Colonic mucosa (tissue), 4 donors: ENCODE data around the gene RTP1. TPM values are rescaled to one million over a fixed set of nuclear protein-coding genes. Genes with fewer than 3 reads are reported as not detected.

ENCODE experiments used
- DNase-seq: peaks from one replicate; pipeline ENCODE4 v3.0.0-alpha.2; 2020
- H3K27ac ChIP-seq: fragments of 200-600 bp; one replicate; pipeline ENCODE4 v1.8.0; 2021
- H3K27me3 ChIP-seq: fragments of 200-600 bp; one replicate; pipeline ENCODE4 v1.8.0; 2021
- H3K36me3 ChIP-seq: fragments of 200-600 bp; one replicate; pipeline ENCODE4 v1.8.0; 2021
- H3K4me1 ChIP-seq: fragments of 200-600 bp; one replicate; pipeline ENCODE4 v1.8.0; 2021; ENCODE audit warnings: mild to moderate bottlenecking
- H3K4me3 ChIP-seq: fragments of 200-600 bp; one replicate; pipeline ENCODE4 v1.8.0; 2021
- H3K9ac ChIP-seq, 2 donors: one replicate each; pipeline ENCODE4 v1.7.0; 2013; ENCODE audit warnings: control low read depth in 2 of 2, low read depth in 2 of 2, low read length in 2 of 2
- H3K9me3 ChIP-seq: fragments of 200-600 bp; one replicate; pipeline ENCODE4 v1.8.0; 2021
- intact Hi-C: fragments of 100-400 bp; cut with DNase I; formaldehyde crosslinking; loops from one replicate; pipeline ENCODE4 v1.14.1; 2022
- total RNA-seq, 2 donors: library from RNA; stranded (reverse); fragmentation: NEBNext Ultra II Directional in 1 of 2; extraction: Animal tissue kit (Norgen Biotek cat#: 25700) in 1 of 2; gene quantifications; one replicate each; pipeline ENCODE4 v1.2.1, GENCODE V29; 2021
- TF ChIP-seq, protein P1 (sequence below): fragments of 200-600 bp; IDR thresholded peaks from one replicate; pipeline ENCODE4 v1.8.0; 2022; ENCODE audit warnings: antibody characterized with exemption, mild to moderate bottlenecking
- donor health status: healthy.
- donor health status: DM: no; HTN: no; CAD: no.
- donor health status: DM: no; HTN: no; CAD: no.

RTP1 gene
- total RNA-seq, 2 donors from 2014 or later = not detected

DNA sequence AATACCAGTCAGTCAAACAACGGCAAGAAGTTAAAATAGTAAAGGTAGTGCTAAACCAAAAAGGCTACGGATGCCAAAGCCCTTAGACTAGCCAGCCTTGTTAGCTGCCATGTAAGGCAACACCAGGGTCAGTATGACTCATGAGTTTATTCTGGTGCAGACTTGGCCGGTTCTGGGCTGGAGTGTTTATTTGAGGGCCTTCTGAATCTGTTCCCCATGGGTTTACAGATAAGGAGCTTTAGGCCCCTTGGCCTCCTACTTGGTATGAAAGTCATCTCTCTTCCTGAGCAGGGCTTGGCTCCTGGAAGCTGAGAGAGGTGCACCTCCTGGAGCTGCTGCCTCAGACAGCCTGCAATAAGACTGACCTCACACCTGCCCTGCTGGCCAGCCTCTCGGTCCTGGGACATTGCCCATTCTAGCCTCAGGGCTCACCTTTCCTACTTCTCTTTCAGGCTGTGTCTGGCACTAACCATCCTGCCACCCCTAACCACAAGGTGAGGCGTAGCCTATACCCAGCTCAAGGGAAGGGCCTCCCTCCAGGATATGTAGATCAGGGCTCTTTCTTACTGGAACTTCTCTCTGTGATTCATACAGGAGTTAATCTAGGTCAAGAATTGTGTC, 10.4 kb upstream of the RTP1 start:
- Histone ChIP-seq H3K27ac (peak overlapping the region; percentile 33), H3K9ac (no peak overlapping the region), H3K36me3 (no peaks in the 10 kb centered on the region), H3K4me3 (no peak overlapping the region), H3K27me3 (no peaks in the 10 kb centered on the region), H3K4me1 (no peaks in the 10 kb centered on the region), H3K9me3 (no peaks in the 10 kb centered on the region)
- DNase-seq = peak; percentile 22
- TF ChIP-seq, protein P1, sequence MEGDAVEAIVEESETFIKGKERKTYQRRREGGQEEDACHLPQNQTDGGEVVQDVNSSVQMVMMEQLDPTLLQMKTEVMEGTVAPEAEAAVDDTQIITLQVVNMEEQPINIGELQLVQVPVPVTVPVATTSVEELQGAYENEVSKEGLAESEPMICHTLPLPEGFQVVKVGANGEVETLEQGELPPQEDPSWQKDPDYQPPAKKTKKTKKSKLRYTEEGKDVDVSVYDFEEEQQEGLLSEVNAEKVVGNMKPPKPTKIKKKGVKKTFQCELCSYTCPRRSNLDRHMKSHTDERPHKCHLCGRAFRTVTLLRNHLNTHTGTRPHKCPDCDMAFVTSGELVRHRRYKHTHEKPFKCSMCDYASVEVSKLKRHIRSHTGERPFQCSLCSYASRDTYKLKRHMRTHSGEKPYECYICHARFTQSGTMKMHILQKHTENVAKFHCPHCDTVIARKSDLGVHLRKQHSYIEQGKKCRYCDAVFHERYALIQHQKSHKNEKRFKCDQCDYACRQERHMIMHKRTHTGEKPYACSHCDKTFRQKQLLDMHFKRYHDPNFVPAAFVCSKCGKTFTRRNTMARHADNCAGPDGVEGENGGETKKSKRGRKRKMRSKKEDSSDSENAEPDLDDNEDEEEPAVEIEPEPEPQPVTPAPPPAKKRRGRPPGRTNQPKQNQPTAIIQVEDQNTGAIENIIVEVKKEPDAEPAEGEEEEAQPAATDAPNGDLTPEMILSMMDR = no peak
- intact Hi-C loops = no loop called here

GRCh38 chr3:187188931-187189330, 8.4 kb upstream of the RTP1 start:
- no peaks in the 10 kb centered on the region for H3K36me3 ChIP-seq
- TF ChIP-seq, protein P1 = no peak
- H3K27ac ChIP-seq = no peak overlapping the region
- DNase-seq = no peak
- intact Hi-C loops = no loop called here
- no peaks in the 10 kb centered on the region for H3K4me1 ChIP-seq
- no peak overlapping the region for H3K4me3 ChIP-seq
- H3K9ac ChIP-seq = no peak overlapping the region
- H3K27me3 ChIP-seq = no peaks in the 10 kb centered on the region
- H3K9me3 ChIP-seq = no peaks in the 10 kb centered on the region

DNA sequence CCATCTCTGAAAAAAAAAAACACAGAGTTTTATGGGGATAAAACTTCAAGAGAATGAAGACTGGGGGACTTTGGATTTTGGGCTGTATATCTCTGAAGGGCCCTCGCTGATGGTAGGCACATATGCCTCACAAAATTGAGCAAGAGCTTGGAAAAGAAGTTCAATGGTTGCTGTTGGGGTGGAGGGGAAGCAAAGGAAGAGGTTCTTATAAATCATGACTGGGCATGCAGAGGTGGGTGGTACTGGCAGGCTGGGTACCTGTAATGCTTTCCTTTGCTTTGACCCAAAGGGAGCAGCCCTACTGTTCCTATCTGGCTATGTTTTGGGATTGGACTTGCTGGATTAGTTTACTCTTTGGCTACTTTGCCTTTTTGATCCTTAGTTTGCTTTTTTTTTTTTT, 6.0 kb upstream of the RTP1 start:
- H3K27me3 ChIP-seq = no peaks in the 10 kb centered on the region
- no peaks in the 10 kb centered on the region for H3K9me3 ChIP-seq
- no peak overlapping the region for H3K4me3 ChIP-seq
- H3K27ac ChIP-seq = no peak overlapping the region
- intact Hi-C loops = no loop called here
- H3K9ac ChIP-seq = no peak overlapping the region
- no peaks in the 10 kb centered on the region for H3K36me3 ChIP-seq
- TF ChIP-seq, protein P1 = no peak
- no peak for DNase-seq
- no peaks in the 10 kb centered on the region for H3K4me1 ChIP-seq

DNA sequence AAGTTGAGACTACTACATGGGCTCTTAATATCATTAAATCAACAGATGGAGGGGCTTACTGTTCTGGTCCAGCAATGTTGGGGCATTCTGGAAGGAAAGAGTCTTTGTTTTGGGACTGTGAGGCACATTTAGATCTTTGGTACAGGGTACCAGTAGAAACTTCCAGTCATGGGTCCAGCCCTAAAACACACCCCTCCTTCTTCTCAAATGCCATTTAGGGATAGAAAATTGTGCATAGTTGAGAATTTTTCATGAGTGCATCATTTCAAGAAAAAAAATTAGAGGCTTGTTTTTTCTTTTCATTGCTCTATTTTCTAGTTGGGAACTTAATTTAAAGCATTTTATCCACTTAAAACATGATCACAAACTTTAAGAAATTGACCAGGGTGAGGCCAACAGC, 4.1 kb upstream of the RTP1 start:
- no peak for DNase-seq
- TF ChIP-seq, protein P1 = no peak
- Histone ChIP-seq H3K9me3 (no peaks in the 10 kb centered on the region), H3K4me3 (no peak overlapping the region), H3K27ac (no peak overlapping the region), H3K9ac (no peak overlapping the region), H3K27me3 (no peaks in the 10 kb centered on the region), H3K4me1 (no peaks in the 10 kb centered on the region), H3K36me3 (no peaks in the 10 kb centered on the region)
- intact Hi-C loops = no loop called here

DNA sequence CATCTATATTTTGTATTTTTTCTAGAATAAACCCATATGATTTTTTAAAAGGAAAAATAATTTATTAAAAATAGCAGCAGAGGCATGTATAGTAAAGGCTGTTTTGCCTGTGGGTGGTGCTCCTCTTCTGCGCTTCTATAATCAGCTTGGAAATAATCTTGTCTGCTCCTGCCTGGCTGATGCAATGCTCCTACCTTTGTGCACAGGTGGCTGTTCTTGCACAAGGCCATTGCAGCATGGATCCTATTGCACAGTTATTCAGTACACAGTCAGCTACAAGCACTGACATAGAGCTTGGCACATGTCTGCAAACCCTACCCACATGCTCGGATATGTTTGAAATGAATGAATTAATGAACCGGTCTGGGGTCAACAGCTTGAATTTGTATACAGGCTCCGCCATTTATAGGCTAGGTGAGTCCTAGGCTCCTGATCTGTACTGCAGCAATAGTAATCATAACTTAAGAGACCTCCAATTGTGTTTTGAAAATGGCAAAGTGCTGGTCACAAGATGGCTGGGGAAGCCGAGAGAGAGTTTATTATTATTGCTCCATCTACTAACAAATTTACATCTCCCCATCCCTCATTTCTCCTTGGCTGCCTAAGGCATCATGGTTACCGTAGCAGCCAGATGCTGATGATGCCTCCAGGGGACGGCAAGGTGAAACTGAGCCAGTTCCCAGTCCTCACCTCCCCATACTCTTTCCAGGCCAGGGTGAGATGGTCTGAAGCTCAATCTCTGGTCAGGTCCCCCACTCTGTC, 532 bp upstream of the RTP1 start:
- no peak for DNase-seq
- TF ChIP-seq, protein P1 = no peak
- Histone ChIP-seq H3K9ac (no peak overlapping the region), H3K9me3 (no peaks in the 10 kb centered on the region), H3K27me3 (no peaks in the 10 kb centered on the region), H3K4me3 (no peak overlapping the region), H3K36me3 (no peaks in the 10 kb centered on the region), H3K27ac (no peak overlapping the region), H3K4me1 (no peaks in the 10 kb centered on the region)
- intact Hi-C loops = no loop called here
